A673 (cell line): ENCODE data around the gene EIF5. TPM values are rescaled to one million over a fixed set of nuclear protein-coding genes. Genes with fewer than 3 reads are reported as not detected.

Source experiments
- BruUV-seq: library from RNA; stranded (reverse); fragments of 400-500 nt; replicated peaks from 2 replicates; lab custom pipeline; 2021; lab: Mats Ljungman, UMichigan
- CTCF ChIA-PET: fragments of 300-600 bp; sonication (Branson Sonifier 250); formaldehyde crosslinking; loops from one replicate; lab custom pipeline; 2022; ENCODE audit warnings: antibody characterized with exemption; lab: Charles Lee
- POLR2A ChIA-PET: fragments of 300-600 bp; sonication (Branson Sonifier 250); formaldehyde crosslinking; loops from one replicate; lab custom pipeline; 2022; ENCODE audit warnings: antibody characterized with exemption; ENCODE audit not compliant: low non-redundant PET; lab: Charles Lee
- DNase-seq: peaks from one replicate; pipeline ENCODE4 v3.0.0-alpha.2; 2015; ENCODE audit warnings: low spot score
- H3K27ac ChIP-seq: fragments of 200-600 bp; sonication (generic); 2 replicates; pipeline ENCODE4 v1.5.1; 2016; ENCODE audit warnings: mixed run types, low read depth, mild to moderate bottlenecking, mixed read lengths, antibody characterized with exemption, low read length; ENCODE audit not compliant: poor library complexity, severe bottlenecking
- H3K27me3 ChIP-seq: fragments of 200-600 bp; sonication (generic); replicated peaks from 2 replicates; pipeline ENCODE4 v1.6.1; 2017; ENCODE audit warnings: mixed run types, low read depth, mild to moderate bottlenecking, mixed read lengths, antibody characterized with exemption, low read length; ENCODE audit not compliant: insufficient read depth, poor library complexity
- H3K36me3 ChIP-seq: fragments of 200-600 bp; sonication (generic); 2 replicates; pipeline ENCODE4 v1.6.1; 2016; ENCODE audit warnings: mixed run types, mild to moderate bottlenecking, mixed read lengths, antibody characterized with exemption, low read length; ENCODE audit not compliant: insufficient read depth, poor library complexity, severe bottlenecking
- H3K4me1 ChIP-seq: fragments of 200-600 bp; sonication (generic); 2 replicates; pipeline ENCODE4 v1.6.1; 2017; ENCODE audit warnings: mixed run types, mild to moderate bottlenecking, mixed read lengths, antibody characterized with exemption, low read length; ENCODE audit not compliant: insufficient read depth, poor library complexity, severe bottlenecking
- H3K4me3 ChIP-seq: fragments of 200-600 bp; sonication (generic); 2 replicates; pipeline ENCODE4 v1.5.1; 2016; ENCODE audit warnings: low read depth, mixed run types, mild to moderate bottlenecking, mixed read lengths, low read length; ENCODE audit not compliant: poor library complexity, severe bottlenecking
- H3K9me3 ChIP-seq: fragments of 200-600 bp; sonication (generic); 2 replicates; pipeline ENCODE4 v1.6.1; 2016; ENCODE audit warnings: mixed run types, low read depth, mild to moderate bottlenecking, mixed read lengths, antibody characterized with exemption, low read length; ENCODE audit not compliant: poor library complexity, severe bottlenecking
- EZH2 ChIP-seq: fragments of 200-600 bp; sonication (generic); IDR thresholded peaks from 2 replicates; pipeline ENCODE4 v1.6.1; 2017; ENCODE audit warnings: borderline replicate concordance, low read depth, mild to moderate bottlenecking, mixed read lengths, antibody characterized with exemption, low read length; ENCODE audit not compliant: poor library complexity, severe bottlenecking
- intact Hi-C: fragments of 100-400 bp; cut with micrococcal nuclease; formaldehyde crosslinking; loops from one replicate; pipeline ENCODE4 v1.10.0; 2022; ENCODE audit not compliant: unreplicated experiment
- total RNA-seq: library from RNA; stranded (reverse); gene quantifications from 2 replicates; pipeline ENCODE4 v1.2.3, GENCODE V29; 2021
- TF ChIP-seq, protein P1 (sequence below): fragments of 300-800, 200-600 bp; sonication (generic); conservative IDR thresholded peaks from 2 replicates; pipeline ENCODE4 v1.5.1; 2017; ENCODE audit warnings: low read depth, mild to moderate bottlenecking, antibody characterized with exemption, low read length, moderate library complexity, mixed read lengths

Gene EIF5
- total RNA-seq, 1 experiment from 2014 or later, result 446 TPM

DNA sequence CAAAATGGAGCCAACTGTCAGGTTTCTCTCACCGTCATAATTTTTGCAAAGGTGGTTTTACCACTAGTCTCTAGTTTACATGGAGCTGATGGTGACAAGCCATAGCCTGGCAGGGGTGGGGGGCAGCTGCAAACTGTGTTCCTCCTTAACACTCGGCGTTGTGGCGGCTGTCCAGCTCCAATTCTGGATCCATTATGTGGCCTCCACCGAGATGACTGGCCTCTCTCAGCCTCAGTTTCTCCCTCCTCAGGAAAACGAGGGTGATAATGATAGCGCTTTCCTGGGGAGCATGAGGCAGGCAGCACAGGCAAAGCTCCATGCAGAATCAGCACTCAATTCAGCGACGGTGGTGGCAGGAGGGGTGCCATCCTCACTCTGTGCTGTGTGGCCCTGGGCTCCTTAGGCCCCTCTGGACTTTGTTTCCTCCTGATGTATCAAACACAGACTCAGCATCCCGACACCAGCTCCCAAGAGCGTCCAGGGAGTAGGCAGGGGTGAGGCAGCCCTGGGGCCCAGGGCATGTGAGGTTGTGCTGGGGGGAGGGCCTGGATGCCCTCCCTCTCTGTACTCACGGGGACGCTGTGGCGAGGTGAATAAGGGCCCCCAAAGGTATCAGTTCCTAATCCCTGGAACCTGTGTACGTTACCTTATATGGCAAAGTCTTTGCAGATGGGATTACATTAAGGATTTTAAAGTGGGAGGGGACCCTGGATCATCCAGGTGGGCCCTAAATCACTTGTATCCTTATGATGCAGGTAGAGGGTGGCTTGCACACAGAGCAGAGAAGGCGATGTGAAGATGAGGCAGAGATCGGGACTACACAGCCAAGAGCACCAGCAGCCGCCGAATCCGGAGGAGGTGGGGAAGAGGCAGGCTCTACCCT, 46.8 kb upstream of the EIF5 start:
- DNase-seq, result no peak
- Histone ChIP-seq H3K4me1 (no peaks in the 10 kb centered on the region), H3K36me3 (no peaks in the 10 kb centered on the region), H3K4me3 (no peak overlapping the region), H3K27ac (no peak overlapping the region), H3K9me3 (no peaks in the 10 kb centered on the region), H3K27me3 (no peaks in the 10 kb centered on the region)
- ChIA-PET POLR2A (no interaction called here), CTCF (interaction anchor here (0.6 kb wide), 1 partner anchor 1161 kb away, joined by 3 read pairs; no protein-coding TSS in a partner anchor)
- TF ChIP-seq, protein P1, sequence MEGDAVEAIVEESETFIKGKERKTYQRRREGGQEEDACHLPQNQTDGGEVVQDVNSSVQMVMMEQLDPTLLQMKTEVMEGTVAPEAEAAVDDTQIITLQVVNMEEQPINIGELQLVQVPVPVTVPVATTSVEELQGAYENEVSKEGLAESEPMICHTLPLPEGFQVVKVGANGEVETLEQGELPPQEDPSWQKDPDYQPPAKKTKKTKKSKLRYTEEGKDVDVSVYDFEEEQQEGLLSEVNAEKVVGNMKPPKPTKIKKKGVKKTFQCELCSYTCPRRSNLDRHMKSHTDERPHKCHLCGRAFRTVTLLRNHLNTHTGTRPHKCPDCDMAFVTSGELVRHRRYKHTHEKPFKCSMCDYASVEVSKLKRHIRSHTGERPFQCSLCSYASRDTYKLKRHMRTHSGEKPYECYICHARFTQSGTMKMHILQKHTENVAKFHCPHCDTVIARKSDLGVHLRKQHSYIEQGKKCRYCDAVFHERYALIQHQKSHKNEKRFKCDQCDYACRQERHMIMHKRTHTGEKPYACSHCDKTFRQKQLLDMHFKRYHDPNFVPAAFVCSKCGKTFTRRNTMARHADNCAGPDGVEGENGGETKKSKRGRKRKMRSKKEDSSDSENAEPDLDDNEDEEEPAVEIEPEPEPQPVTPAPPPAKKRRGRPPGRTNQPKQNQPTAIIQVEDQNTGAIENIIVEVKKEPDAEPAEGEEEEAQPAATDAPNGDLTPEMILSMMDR, result no peak
- TF ChIP-seq EZH2, result no peak
- intact Hi-C loops, result no loop called here
- BruUV-seq, result no TSS peak

DNA sequence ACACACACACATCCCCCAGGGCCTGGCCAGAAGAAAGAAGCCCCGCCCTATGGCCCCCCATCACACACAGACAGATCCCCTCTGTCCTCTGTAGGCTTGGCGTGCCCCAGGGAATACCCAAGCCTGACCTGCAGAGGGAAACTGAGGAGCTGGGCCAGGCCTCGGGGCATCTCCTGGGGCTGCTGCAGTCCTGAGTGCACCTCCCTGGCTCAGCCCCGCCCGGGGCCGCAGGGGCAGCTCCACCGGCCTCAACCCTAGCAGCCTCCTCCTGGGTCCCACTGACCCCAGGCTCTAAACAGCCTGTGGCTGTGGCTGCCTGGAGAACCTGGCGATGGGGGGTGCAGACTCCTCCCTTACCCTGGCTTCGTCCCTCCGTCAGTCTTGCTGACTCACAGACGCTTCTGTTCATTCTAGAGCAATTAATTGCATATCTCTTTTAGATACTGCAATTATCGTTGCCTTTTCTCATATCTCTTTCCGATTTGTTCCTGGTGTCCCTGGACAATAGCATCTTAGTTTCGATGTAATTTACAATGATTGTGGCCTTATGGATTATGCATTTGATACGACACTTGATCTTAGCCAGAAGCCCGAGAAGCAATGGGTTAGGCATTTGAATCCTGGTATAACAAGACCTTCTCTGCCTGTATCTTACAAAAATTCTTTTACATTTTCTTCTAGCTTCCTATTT, 45.8 kb upstream of the EIF5 start:
- CTCF ChIA-PET, result no interaction called here
- no TSS peak for BruUV-seq

DNA sequence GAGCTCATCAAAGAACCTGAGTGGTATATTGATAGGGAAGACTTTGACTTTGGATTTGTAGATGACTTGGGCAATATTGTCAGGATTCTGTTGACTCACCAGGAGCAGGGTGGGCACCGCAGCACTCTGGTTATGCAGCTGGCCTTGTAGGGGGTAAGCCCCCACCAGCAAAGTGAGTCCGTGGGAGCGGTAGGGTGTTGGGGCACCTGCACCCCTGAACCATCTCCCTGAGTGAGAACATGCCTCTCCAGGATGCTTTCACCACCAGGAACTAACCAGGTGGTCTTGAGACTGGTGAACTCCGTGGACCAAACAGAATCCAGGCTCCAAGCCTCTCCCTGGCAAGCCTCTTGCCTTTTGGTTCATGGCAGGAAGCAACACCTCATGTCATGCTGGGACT, 44.0 kb upstream of the EIF5 start:
- no peaks in the 10 kb centered on the region for H3K36me3 ChIP-seq
- intact Hi-C loops, result loop anchor here (5.0 kb wide), 1 partner anchor 103 kb away; no protein-coding TSS in a partner anchor
- DNase-seq, result no peak
- POLR2A ChIA-PET, result no interaction called here
- no peak overlapping the region for H3K4me3 ChIP-seq
- no peaks in the 10 kb centered on the region for H3K27me3 ChIP-seq
- no TSS peak for BruUV-seq
- CTCF ChIA-PET, result interaction anchor here (0.7 kb wide), 1 partner anchor 9 kb away, joined by 13 read pairs; no protein-coding TSS in a partner anchor
- TF ChIP-seq, protein P1, result no peak
- no peak for TF ChIP-seq EZH2
- H3K9me3 ChIP-seq, result no peaks in the 10 kb centered on the region
- H3K4me1 ChIP-seq, result no peaks in the 10 kb centered on the region
- H3K27ac ChIP-seq, result no peak overlapping the region

More for the DNA sequence above, 45.8 kb upstream of the EIF5 start:
- no peak for DNase-seq
- Histone ChIP-seq H3K27ac (no peak overlapping the region), H3K36me3 (no peaks in the 10 kb centered on the region), H3K9me3 (no peaks in the 10 kb centered on the region), H3K27me3 (no peaks in the 10 kb centered on the region), H3K4me1 (no peaks in the 10 kb centered on the region), H3K4me3 (no peak overlapping the region)
- intact Hi-C loops, result no loop called here
- TF ChIP-seq EZH2, result no peak
- TF ChIP-seq, protein P1, result no peak
- POLR2A ChIA-PET, result no interaction called here
